Measurements from ENCODE around the gene DFFB.

The DFFB gene

DNA sequence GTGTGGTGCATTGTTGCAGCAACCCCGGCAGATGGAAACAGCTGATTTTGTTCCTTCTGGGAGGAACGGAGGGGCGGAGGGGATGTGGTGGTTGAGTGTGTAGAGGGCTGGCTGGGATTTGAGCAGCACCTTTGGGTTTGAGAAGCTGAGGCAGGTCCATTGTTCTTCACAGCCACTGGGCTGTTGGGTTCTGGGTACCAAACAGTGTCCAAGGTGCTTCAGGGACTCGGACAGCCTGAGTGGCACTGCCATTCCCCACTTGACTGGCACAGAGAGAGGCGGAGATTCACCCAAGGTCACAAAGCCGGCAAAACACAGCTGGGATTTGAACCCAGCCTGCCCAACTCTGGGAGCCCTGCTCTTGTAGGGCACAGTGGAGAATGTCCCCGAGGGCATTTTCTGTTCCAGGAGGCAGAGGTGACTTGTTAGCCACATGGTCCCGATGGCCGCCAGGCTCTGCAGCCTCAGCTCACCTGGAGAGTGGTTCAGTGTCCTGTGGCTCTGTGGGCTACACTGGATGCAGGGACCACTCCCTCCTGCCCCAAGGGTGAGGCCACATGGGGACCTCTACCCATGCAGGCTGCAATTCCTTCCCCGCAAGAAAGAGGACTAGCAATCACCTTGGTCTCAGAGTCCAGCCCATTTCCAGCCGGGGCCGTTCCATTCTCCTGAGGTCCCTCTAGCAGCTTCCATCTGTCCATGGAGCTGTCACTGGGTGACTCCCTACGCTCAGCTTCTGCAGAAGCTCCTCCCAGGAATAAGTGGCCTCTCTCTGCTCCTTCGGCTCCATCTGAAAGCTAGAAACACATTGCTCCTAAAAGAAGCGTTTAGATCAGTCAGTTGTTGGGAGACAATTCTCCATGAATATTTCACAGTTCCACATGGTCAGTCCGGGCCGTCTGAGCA, 74.0 kb downstream of the DFFB start:
- no peak for DNase-seq

DNA sequence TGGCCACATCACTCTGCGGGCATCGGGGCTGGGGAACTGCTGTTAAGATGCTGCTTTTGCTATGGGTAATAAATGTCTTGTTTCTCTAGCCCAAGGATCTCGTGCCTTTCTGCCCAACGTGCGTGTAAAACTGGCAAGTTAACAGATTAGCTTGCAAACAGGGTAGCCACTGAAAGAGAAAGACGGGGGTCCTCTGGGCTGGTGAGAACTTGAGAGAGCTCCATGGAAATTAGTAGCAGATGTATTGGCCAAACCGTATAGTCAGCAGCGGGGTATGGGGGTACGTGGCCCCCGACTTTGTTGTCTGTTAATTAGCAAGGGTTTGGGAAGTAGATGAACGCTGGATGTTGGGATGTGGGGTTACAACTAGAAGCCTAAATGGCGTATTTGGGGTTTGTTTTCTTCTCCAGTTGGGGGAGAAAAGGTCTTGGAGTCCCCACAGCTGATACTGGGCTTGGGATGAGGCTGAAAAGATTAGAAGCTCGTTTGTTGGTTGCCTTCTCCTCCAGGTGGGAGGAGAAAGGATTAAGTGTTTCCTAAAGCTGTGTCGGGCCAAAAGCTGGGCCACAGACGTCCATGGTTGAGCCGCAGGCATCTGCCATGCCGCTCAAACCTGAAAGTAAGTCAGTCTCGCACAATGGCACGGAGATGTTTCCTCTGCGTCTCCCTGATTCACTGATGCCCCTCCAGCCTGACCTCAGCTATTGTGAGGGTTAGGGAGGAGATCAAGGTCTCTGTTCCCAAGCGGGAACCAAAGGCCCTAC, 75.1 kb downstream of the DFFB start:
- no peak for DNase-seq

Measured in NCI-H774 (cell line).